Endothelial cell of umbilical vein (primary cell): ENCODE results near the gene SLC6A18. TPM values are rescaled to one million over a fixed set of nuclear protein-coding genes. Genes with fewer than 3 reads are reported as not detected.

Experiments
- BruUV-seq: library from RNA; stranded (reverse); fragments of 400-500 nt; replicated peaks from 2 replicates; lab custom pipeline; 2021; lab: Mats Ljungman, UMichigan
- CTCF ChIA-PET: fragments of 300-600, 350-600 bp; sonication (Branson Sonifier 250); formaldehyde crosslinking; loops from one replicate; lab custom pipeline; 2021; ENCODE audit warnings: antibody characterized with exemption, inconsistent platforms; lab: Charles Lee
- POLR2A ChIA-PET: fragments of 300-600, 350-600 bp; sonication (Branson Sonifier 250); formaldehyde crosslinking; loops from one replicate; lab custom pipeline; 2021; ENCODE audit warnings: antibody characterized with exemption, inconsistent platforms; lab: Charles Lee
- DNase-seq: peaks from one replicate; pipeline ENCODE4 v3.0.0-alpha.2; 2011; ENCODE audit warnings: low read depth, low spot score
- FAIRE-seq: peaks from 2 replicates; lab custom pipeline; 2011; peaks lifted over from hg19 to GRCh38; lab: Jason Lieb, UNC
- H2AFZ ChIP-seq: 2 replicates; pipeline ENCODE4 v1.6.0; 2012; ENCODE audit warnings: low read depth, low read length, control low read depth, inconsistent platforms
- H3K27ac ChIP-seq: 2 replicates; pipeline ENCODE4 v1.5.1; 2011; ENCODE audit warnings: low read depth, mild to moderate bottlenecking, control low read depth, low read length, moderate library complexity; ENCODE audit not compliant: insufficient read depth
- H3K27me3 ChIP-seq, 2 experiments: 2 replicates each; pipeline versions ENCODE4 v1.6.0 to v1.6.1; 2011; ENCODE audit warnings: low read length in 2 of 2, mixed read lengths in 1 of 2; ENCODE audit not compliant: control insufficient read depth in 2 of 2, insufficient read depth in 2 of 2
- H3K36me3 ChIP-seq, 2 experiments: 2 replicates in 1 of 2; 3 replicates in 1 of 2; pipeline ENCODE4 v1.5.1; 2011; ENCODE audit warnings: low read length in 2 of 2, mild to moderate bottlenecking in 1 of 2, moderate library complexity in 1 of 2; ENCODE audit not compliant: control insufficient read depth in 2 of 2, insufficient read depth in 2 of 2; ENCODE audit errors: extremely low read depth in 1 of 2
- H3K4me1 ChIP-seq: 3 replicates; pipeline ENCODE4 v1.5.1; 2011; ENCODE audit warnings: mild to moderate bottlenecking, low read length; ENCODE audit not compliant: control insufficient read depth, insufficient read depth; ENCODE audit errors: extremely low read depth
- H3K4me2 ChIP-seq: 2 replicates; pipeline ENCODE4 v1.6.1; 2011; ENCODE audit warnings: low read length, control low read depth, mixed read lengths; ENCODE audit not compliant: insufficient read depth
- H3K4me3 ChIP-seq, 3 experiments: fragments of 200-600 bp in 1 of 3; sonication (generic), shearing (Covaris generic) in 1 of 3; replicated peaks in 1 of 3; 2 replicates each; pipeline ENCODE4 v1.5.1; 2011 to 2016; ENCODE audit warnings: control low read depth in 3 of 3, low read length in 3 of 3, mild to moderate bottlenecking in 2 of 3, inconsistent platforms in 1 of 3, low read depth in 1 of 3, moderate library complexity in 1 of 3; ENCODE audit not compliant: insufficient read depth in 1 of 3
- H3K79me2 ChIP-seq: 2 replicates; pipeline ENCODE4 v1.6.0; 2012; ENCODE audit warnings: low read length, inconsistent platforms; ENCODE audit not compliant: control insufficient read depth, insufficient read depth
- H3K9ac ChIP-seq: replicated peaks from 2 replicates; pipeline ENCODE3; 2011; ENCODE audit warnings: low read length, control low read depth; ENCODE audit not compliant: insufficient read depth; ENCODE audit errors: extremely low read depth
- H3K9me1 ChIP-seq: replicated peaks from 3 replicates; pipeline ENCODE4 v1.6.0; 2011; ENCODE audit warnings: mild to moderate bottlenecking, low read length; ENCODE audit not compliant: control insufficient read depth, insufficient read depth; ENCODE audit errors: extremely low read depth
- H3K9me3 ChIP-seq: replicated peaks from 2 replicates; pipeline ENCODE4 v1.5.1; 2012; ENCODE audit warnings: low read length, inconsistent platforms; ENCODE audit not compliant: control insufficient read depth, insufficient read depth
- H4K20me1 ChIP-seq: replicated peaks from 2 replicates; pipeline ENCODE3; 2011; ENCODE audit warnings: mild to moderate bottlenecking, low read length; ENCODE audit not compliant: control insufficient read depth, insufficient read depth; ENCODE audit errors: extremely low read depth
- CTCF ChIP-seq, 2 donors: IDR thresholded peaks; 1 replicate in 1 of 2; 2 replicates in 1 of 2; pipeline ENCODE4 v1.5.1; 2011; ENCODE audit warnings: low read length in 2 of 2, mild to moderate bottlenecking in 2 of 2, moderate library complexity in 2 of 2, control low read depth in 1 of 2, inconsistent platforms in 1 of 2, low read depth in 1 of 2; ENCODE audit not compliant: insufficient read depth in 1 of 2; ENCODE audit errors: extremely low read depth in 1 of 2
- EZH2 ChIP-seq: IDR thresholded peaks from 2 replicates; pipeline ENCODE4 v1.6.1; 2012; ENCODE audit warnings: borderline replicate concordance, low read depth, mild to moderate bottlenecking, moderate library complexity, low read length, inconsistent platforms; ENCODE audit not compliant: severe bottlenecking
- FOS ChIP-seq: IDR thresholded peaks from 2 replicates; pipeline ENCODE4 v1.6.1; 2011; ENCODE audit warnings: mild to moderate bottlenecking, low read length, moderate library complexity, borderline replicate concordance; ENCODE audit not compliant: insufficient read depth
- GATA2 ChIP-seq: IDR thresholded peaks from 2 replicates; pipeline ENCODE4 v1.7.0; 2011; ENCODE audit warnings: low read depth, mild to moderate bottlenecking, moderate library complexity, mixed read lengths, low read length; ENCODE audit not compliant: insufficient read length, insufficient read depth
- JUN ChIP-seq: IDR thresholded peaks from 2 replicates; pipeline ENCODE4 v1.6.1; 2011; ENCODE audit warnings: borderline replicate concordance, low read depth; ENCODE audit not compliant: insufficient read length, insufficient read depth
- MAX ChIP-seq: IDR thresholded peaks from 2 replicates; pipeline ENCODE4 v1.6.1; 2011; ENCODE audit not compliant: insufficient read depth, insufficient read length
- MYC ChIP-seq: IDR thresholded peaks from one replicate; pipeline ENCODE4 v1.6.1; 2011; ENCODE audit warnings: mild to moderate bottlenecking, low read depth, low read length
- POLR2A ChIP-seq: IDR thresholded peaks from 2 replicates; pipeline ENCODE4 v1.6.1; 2012; ENCODE audit warnings: low read depth, mild to moderate bottlenecking, control low read depth, low read length
- POLR2AphosphoS5 ChIP-seq: IDR thresholded peaks from 2 replicates; pipeline ENCODE4 v1.6.1; 2012; ENCODE audit warnings: low read depth, mild to moderate bottlenecking, control low read depth, low read length, moderate library complexity; ENCODE audit not compliant: insufficient read depth
- dilution Hi-C: fragments of 300-500 bp; cut with MboI; formaldehyde crosslinking; loops from one replicate; pipeline ENCODE4 v1.15.0; 2019; ENCODE audit warnings: low sequenced_read_pairs; ENCODE audit not compliant: extremely low pct_ligation_motif_present
- intact Hi-C: fragments of 100-400 bp; cut with micrococcal nuclease; formaldehyde crosslinking; loops from one replicate; pipeline ENCODE4 v1.10.0; 2022
- polyA plus RNA-seq, 4 experiments: library from polyadenylated mRNA; depleted of rRNA in 3 of 4; stranded (reverse) in 3 of 4; unstranded in 1 of 4; fragments of >200 nt; gene quantifications; 2 replicates each; pipeline versions ENCODE4 v1.2.1 to v1.2.3, GENCODE V29; 2011 to 2012; ENCODE audit warnings: missing spikeins in 1 of 4
- total RNA-seq: library from RNA; stranded (reverse); gene quantifications from 2 replicates; pipeline ENCODE4 v1.2.3, GENCODE V29; 2021

SLC6A18 gene
- total and polyA plus RNA-seq, 2 donors (not counting 3 experiments of a cell fraction or from before 2014, with no cell fraction given) = not detected

- no peak for TF ChIP-seq EZH2
- no peak for TF ChIP-seq FOS
- no peak for TF ChIP-seq POLR2AphosphoS5
- no peak for TF ChIP-seq JUN
- no peak for TF ChIP-seq POLR2A
- no peak for TF ChIP-seq MAX
- TF ChIP-seq GATA2 = no peak
- no peak for TF ChIP-seq CTCF (IDR thresholded peaks at IDR 0.05; ENCODE audit: extremely low read depth in 1 of 2, insufficient read depth in 1 of 2, low read depth in 1 of 2, low read length in 2 of 2)
- no peak for TF ChIP-seq MYC
- Histone ChIP-seq H3K79me2 (no peaks in the 10 kb centered on the region), H3K9ac (no peak overlapping the region), H2AFZ (no peak overlapping the region), H3K9me3 (no peaks in the 10 kb centered on the region), H3K36me3 (no peaks in the 10 kb centered on the region), H3K4me3 (no peak overlapping the region), H3K27me3 (peaks cover 0 to 13% of the 10 kb centered on the region in 2 experiments), H3K27ac (no peak overlapping the region), H4K20me1 (no peaks in the 10 kb centered on the region), H3K4me1 (no peaks in the 10 kb centered on the region), H3K4me2 (no peak overlapping the region), H3K9me1 (no peaks in the 10 kb centered on the region)
- ChIA-PET CTCF (no interaction called here), POLR2A (no interaction called here)
- dilution Hi-C loops = no loop called here
- FAIRE-seq (no peak), DNase-seq (no peak)
- intact Hi-C loops = no loop called here
- BruUV-seq = no TSS peak
These were observed 67.8 kb downstream of the SLC6A18 start for GRCh38 chr5:1292846-1293415.
